ENCODE measurements around the gene CD27.

Gene CD27

DNA sequence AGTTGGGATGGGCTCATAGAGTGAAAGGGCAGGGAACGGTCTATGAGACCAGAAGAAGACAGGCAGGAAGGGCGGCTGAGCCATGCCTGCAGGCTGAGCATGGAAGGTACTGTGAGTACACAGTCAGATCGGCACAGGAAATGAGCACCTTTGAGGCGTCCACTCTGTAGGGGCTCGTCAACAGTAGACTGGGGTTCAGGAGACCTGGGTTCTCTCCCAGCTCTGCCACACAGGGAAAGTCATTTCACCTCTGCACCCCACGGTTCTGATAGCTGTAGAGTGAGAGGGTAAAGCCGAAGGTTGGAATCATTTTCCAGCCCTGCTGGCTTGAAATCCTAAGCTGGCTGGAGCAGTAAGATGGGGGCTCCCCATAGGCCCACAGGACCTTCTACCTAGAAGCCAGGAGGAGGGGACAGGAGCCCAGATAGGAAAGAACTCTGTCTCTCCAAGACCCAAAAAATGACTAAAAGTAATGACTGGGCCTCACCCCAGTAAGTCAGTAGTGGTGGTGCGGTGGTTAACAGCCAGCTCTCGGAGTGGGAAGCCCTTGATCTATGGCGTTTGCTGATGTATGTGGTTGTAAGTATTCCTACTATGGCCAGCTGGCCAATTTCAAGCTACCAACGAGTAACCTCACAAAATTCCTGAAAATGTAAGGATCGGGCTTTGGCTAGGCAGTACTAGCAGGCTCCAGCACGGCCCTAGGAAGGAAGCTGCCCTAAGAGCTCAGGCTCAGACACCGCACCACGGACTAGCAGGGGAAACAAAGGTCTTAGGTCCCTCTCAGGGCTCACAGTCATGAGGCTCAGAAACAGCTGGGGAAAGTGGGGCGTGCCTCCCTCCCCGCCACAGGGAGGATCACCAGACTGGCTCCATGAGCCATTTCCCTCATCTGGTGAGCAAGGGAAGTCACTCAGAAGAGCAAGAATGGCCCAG, 10.3 kb upstream of the CD27 start:
- no peak for DNase-seq

DNA sequence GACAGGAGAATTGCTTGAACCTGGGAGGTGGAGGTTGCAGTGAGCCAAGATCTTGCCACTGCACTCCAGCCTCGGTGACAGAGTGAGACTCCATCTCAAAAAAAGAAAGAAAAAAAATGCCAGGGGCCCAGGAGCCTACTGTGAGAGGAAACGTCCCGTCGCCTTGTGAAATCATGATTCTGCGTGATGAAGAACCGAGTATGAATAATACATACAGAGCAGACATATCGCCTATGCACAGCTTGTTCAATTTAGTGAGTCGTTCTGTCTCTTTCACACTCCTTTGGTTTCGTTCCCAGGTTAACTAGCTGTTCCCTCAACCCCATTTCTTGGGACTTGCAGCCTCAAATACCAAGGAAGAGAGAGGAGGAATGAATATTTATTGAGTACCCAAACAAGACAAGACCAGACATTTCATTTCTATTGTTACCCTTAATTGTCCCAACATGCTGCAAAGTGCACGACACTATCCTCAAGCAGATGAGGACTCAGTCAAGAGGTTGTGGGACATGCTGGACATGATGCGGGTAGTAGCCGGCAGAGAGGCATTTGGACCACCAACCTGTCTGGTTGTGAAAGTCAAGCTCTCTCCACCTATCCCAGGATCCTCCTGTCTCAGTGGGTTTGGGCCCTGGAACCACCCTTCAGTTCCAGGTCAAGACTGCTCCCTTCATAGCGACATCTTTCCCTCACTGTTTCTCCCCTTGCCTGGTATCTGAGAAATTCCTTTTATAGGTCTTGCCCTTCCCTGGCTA, 8.6 kb upstream of the CD27 start:
- DNase-seq: no peak

DNA sequence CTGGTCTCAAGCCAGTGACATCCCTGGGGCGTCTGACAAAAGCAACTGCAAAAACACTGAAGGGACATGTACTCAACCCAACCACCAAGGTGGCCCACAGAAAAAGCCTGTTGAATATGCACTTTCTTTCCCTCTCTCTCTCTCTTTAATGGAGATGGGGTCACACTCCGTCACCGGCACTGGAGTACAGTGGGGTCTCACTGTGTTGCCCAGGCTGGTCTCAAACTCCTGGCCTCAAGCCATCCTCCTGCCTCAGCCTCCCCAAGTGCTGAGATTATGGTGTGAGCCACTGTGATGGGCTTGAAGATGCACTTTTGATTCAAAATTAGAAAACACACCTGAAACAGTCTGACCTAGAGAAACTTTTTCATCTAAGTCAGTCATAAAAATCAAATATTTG, 7.2 kb upstream of the CD27 start:
- DNase-seq: no peak

GRCh38 chr12:6438345-6438744, 6.4 kb upstream of the CD27 start:
- DNase-seq: no peak

DNA sequence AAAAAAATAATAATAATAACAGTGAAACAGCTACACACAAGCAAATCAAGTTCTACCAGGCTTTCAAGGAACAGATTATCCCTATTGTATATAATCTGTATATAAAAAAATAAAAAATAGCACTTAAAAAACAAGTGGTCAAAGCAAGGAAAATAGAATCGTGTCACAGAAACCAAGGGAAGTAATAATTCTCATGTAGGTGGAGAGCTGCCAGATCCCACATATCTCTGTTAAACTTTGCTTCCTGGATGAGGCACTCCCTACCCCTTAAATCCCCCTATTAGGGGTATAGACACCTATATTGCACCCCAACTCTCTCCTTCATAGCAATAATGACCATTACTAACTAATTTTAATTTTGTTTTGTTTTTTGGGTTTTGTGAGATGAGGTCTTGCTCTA, 4.4 kb upstream of the CD27 start:
- no peak for DNase-seq

DNA sequence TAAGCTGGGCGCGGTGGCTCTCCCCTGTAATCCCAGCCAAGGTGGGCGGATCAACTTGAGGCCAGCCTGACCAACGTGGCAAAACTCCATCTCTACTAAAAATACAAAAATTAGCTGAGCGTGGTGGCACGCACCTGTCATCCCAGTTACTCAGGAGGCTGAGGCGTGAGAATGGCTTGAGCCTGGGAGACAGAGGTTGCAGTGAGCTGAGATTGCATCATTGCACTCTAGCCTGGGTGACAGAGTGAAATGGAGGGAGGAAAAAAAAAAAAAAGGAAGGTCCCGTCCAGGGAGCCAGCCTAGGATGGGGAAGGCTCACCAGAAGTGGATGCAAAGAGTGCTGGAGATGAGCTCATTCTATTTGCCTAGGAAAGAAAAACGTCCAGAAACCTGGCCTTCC, 1.9 kb upstream of the CD27 start:
- no peak for DNase-seq

DNA sequence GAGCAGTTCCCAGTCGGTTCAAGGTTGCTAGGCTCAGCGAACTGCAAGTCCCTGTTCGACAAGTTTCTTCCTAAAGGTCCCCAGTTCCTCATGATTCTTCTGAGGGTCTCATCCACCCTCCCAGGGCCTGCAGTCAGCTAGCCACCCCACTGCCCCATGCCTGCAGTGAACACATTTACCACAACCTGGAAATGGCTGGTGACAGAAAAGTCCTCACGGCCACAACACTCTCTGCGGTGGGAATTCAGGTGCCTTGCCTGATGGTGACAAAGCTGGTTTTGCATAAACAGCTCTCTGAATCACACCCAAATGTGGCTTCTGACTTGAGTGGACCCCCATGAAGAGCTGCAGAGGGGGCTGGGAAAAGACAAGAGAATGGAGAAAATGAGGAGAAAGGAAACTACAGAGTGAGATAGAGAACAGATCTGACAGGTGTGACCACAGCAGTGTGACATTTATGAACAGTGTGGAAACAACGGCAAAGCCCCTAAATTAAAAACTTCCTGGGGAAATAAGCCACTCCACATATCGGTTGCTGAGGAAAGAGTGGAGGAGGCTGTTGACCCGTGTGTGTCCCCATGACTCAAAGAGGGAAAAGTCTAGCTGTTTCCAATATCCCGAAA, 1.3 kb upstream of the CD27 start:
- DNase-seq: no peak

- DNase-seq: no peak
Observed at GRCh38 chr12:6444031-6444430, 724 bp upstream of the CD27 start.

GRCh38 chr12:6450091-6450868, 5.5 kb downstream of the CD27 start:
- DNase-seq: peak in 1 of 3 experiments; percentile 46

DNA sequence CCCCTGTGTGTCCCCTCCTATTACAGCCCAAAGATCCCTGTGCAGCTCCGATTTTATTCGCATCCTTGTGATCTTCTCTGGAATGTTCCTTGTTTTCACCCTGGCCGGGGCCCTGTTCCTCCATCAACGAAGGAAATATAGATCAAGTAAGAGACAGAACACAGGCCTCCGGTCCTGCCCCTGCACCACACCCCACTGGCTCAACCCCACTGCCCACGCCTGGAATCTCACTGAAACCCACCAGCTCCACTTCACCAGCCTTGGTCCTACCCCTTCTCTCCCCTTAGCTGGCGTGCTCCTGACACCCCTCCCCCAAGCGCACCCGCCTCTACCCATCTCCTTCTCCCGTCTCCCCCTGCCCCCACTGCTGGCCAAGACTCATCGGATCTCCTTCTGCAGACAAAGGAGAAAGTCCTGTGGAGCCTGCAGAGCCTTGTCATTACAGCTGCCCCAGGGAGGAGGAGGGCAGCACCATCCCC, 6.2 kb downstream of the CD27 start:
- no peak for DNase-seq

DNA sequence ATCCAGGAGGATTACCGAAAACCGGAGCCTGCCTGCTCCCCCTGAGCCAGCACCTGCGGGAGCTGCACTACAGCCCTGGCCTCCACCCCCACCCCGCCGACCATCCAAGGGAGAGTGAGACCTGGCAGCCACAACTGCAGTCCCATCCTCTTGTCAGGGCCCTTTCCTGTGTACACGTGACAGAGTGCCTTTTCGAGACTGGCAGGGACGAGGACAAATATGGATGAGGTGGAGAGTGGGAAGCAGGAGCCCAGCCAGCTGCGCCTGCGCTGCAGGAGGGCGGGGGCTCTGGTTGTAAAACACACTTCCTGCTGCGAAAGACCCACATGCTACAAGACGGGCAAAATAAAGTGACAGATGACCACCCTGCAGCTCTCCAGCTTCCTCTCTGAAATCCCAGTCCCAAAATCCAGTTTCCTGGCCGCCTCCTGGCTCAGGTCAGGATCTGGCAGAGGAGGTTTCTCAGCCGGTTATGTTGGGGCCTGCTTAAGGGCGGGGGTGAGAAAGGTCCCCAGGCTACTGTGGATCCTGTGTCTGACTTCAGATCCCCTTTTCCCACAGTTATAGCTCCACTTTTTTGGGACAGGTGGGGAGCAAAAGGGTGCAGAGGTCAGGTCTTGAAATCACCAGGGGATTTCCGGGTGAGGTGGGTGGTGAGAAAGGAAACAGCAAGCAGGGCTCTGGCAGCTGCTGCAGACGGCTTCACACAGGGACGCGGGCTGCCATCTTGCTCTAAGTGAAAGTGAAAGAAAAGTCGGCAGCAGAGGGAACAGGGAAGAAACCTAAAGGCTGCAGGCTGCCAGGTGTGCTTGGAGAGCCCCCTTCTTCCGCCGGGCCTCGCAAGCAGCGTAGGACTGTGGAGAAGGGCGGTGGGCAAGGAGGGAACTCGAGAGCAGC, 6.8 kb downstream of the CD27 start, which contains the start of gene TAPBPL:
Gene TAPBPL (plus strand): TSS at position 695 of the 897 bp plus-strand sequence. CDS start 207 bp downstream, outside the sequence.
- DNase-seq: peak; percentile 90 to 98 (median 93)

- peak in 2 of 3 experiments; percentile 23 to 44 for DNase-seq
Observed at GRCh38 chr12:6452245-6452943, 7.6 kb downstream of the CD27 start.

DNA sequence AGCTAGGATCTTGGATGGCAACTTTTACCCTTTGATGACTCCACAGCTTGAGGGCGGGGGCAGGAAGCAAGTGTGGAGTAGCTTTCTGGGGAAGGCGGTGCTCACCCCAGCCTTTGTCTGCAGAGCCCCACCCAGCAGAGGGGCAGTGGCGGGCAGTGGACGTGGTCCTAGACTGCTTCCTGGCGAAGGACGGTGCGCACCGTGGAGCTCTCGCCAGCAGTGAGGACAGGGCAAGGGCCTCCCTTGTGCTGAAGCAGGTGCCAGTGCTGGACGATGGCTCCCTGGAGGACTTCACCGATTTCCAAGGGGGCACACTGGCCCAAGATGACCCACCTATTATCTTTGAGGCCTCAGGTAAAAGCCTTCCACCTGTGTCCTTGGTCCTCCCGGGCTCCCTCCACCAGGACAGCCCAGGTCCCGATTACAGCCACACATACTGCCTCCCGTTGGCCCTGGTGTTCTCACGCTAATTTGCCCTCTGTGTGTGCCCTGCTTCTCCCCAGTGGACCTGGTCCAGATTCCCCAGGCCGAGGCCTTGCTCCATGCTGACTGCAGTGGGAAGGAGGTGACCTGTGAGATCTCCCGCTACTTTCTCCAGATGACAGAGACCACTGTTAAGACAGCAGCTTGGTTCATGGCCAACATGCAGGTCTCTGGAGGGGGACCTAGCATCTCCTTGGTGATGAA, 8.3 kb downstream of the CD27 start:
- peak in 2 of 3 experiments; percentile 15 to 58 for DNase-seq

DNA sequence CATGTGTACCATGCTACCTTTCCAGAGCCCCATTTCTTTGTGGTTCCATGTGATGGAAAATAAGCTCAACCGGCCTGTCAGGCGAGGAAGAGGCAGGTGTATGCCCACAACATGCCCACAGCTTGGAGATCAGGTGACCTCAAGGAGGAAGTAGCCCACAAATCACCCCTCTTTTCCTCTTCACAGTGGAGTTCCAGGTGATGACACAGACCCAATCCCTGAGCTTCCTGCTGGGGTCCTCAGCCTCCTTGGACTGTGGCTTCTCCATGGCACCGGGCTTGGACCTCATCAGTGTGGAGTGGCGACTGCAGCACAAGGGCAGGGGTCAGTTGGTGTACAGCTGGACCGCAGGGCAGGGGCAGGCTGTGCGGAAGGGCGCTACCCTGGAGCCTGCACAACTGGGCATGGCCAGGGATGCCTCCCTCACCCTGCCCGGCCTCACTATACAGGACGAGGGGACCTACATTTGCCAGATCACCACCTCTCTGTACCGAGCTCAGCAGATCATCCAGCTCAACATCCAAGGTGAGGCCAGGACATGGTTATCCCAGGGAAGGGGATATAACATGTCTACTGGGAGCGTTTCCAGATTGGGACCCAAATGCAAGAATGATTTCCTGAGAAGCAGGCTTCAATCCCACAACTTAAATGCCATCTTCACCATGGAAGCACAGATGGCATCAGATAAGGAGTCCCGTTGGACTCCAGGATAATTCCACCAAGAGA, 12.6 kb downstream of the CD27 start:
- DNase-seq: no peak

DNA sequence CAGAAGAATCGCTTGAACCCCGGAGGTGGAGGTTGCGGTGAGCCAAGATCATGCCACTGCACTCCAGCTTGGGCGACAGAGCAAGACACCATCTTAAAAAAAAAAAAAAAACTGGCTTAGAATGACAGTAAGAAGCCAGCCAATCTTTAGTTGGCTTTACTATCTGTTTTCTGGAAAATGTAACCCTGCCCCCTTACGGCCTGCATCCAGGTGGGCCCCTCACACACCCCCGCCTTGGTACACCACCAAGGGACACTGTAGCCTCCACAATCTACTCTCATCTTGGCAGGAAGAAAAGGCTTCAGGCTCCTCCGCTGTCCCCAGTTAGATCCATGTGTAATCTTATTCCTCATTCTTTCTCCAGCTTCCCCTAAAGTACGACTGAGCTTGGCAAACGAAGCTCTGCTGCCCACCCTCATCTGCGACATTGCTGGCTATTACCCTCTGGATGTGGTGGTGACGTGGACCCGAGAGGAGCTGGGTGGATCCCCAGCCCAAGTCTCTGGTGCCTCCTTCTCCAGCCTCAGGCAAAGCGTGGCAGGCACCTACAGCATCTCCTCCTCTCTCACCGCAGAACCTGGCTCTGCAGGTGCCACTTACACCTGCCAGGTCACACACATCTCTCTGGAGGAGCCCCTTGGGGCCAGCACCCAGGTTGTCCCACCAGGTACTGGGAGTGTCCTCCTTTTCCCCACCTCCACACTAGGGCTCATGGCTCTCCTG, 13.7 kb downstream of the CD27 start:
- no peak for DNase-seq

GRCh38 chr12:6459004-6459337, 14.2 kb downstream of the CD27 start:
- no peak for DNase-seq

DNA sequence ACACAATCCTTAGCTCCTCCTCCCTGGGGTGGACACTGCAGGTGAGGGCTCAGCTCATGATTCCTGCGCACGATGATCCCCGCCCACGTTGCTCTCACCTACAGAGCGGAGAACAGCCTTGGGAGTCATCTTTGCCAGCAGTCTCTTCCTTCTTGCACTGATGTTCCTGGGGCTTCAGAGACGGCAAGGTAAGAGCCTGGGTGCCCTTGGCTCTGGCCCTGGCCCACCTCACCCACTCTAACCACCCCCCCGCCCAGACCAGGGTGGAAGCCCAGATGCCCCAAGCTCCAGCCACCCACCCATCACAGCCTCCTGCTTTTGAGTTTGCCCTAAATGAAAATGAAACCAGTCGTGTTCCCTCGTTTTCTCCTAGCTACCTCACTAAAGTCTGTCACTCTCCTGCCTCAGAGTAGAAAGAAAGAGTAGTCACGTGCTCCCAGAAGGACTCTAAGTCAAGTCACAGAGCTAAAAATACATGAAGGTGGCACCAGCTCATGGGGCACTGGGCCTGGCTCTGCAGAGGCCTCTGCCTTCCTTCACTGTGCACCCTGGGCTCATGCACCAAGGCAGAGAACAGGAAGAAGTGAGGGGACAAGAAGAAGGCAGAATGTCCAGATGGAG, 16.1 kb downstream of the CD27 start:
- DNase-seq: no peak
